Stimulated activated CD4-positive, alpha-beta T cell treated with anti-CD3 and anti-CD28 coated beads, Interleukin-4, amount 100 ng/mL, for 24 hours (primary cell): ENCODE measurements around the gene AFF1.
A peak's percentile ranks its signal among the peaks of the same experiment; 100 is the strongest.
"Not testable (repeated sequence)": the region's sequence is repeated elsewhere in the genome, so short reads cannot be mapped to it uniquely, and the experiment has no call there.

ENCODE experiments used
- DNase-seq: peaks from one replicate; pipeline ENCODE4 v3.0.0-alpha.2; 2020

Gene AFF1

DNA sequence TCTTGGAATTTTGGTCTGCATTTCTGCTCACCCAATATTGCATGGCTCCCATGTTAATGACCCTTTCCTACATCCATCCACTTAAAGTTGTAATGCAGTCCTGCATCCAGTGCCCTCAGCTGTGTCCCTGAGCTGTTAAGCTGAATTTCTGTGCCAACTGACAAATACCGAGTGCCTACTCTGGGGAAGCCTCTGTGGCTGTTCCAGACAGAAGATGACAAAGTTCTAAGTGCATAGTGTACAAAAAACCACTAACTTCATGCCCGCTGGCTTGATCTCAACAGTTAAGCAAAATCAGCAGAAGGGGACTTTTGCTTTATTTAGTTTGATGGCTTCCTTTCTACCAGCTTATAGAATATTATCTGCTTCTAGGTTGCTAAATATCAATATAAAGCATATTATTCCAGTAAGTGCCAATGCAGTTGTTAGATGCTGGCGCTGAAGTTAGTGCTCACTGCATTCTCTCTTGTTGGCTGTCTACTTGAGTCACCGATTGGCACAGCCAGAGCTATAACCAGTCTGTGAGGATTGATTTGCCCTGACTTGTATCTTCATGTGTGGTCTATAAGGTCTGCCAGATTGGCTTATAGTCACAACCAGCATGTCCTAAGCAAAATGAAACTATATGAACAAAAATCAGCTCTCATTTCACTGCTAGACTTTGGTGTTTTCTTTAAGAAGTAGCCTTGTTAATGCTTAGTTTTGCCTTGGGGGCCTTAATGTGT lies 186.7 kb downstream of the AFF1 start:
- DNase-seq: no peak

DNA sequence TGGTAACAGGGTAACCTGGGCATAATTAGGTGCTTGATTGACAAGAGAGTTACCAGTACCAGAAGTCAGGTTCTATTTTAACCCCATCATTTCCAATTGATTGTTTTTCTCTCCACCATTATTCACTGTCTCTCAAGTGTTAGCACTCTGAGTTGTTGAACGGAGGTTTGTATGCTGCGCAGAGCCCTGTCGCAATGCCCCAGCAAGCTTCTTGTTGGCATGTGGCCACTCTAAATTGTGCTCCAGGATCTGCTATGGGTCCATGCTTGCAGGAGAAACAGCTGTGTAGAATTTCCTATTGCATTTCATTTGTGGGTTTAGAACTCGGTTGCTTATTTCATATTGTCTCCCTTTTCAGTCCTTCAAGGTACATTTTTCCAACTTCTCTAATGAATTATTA lies 187.4 kb downstream of the AFF1 start:
- DNase-seq: no peak

GRCh38 chr4:87126056-87126455 lies 191.2 kb downstream of the AFF1 start:
- DNase-seq: no peak

DNA sequence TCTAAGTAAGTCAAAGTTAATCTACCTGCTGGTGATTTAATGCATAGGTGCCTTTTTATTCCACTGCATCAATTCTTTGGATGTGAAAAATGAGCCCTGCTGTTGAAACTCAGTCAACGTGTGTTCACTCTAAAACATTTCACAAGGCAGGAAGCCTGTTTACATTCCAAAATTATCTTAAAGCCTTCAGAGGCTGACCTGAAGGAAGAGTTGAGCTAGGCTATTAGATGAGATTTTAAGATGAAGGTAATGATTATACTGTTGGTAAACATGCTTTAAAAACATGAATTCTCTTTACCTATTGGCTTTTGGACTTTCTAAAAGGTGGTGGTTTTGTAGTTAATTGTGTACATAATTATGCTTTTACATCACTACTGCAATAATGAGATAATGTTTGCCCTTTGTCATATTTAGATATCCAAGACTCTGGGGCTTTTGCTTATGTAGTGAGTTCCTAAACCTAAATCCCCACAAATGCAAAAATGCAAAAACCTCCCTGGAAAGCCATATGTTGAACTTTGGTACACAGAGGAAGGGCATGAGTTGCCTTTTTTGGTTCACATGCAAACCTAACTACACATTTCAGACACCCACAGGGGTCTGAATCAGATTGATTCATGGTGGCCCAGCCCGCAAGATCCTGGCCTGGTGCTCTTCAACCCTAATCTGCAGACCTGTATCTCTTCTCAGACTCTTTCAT lies 193.3 kb downstream of the AFF1 start:
- no peak for DNase-seq

GRCh38 chr4:87129681-87130080 lies 194.9 kb downstream of the AFF1 start:
- no peak for DNase-seq

DNA sequence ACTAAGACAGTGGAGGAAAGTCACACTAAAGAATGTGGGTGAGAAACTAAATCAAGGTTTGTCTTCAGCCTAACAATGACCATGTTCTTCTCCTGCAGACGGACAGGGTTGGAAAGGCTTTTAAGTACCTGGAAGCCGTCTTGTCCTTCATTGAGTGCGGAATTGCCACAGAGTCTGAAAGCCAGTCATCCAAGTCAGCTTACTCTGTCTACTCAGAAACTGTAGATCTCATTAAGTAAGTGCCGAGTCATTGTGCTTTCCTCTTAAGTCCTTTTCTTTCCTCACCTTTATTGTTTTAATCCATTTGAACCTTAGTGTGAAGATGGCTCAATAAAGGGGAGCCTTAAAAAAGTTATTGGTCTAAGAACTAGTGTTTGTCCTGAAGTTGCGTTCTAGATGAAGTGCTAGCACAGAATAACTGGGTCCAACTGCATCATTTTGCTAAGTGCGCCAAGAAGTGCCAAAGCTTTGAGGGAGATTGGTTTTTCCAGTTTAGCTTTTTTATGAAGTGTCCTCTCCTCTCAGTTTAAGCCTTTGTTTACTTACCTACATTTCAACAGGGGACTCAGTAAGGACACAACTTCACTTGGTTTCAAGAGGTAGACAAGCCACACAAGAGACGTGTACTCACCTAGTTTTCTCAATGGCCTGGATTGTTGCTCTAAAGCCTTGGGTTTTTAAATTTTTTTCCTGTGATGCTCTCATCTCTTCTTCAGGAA lies 196.3 kb downstream of the AFF1 start:
- no peak for DNase-seq

GRCh38 chr4:87132035-87132434 lies 197.2 kb downstream of the AFF1 start:
- no peak for DNase-seq

DNA sequence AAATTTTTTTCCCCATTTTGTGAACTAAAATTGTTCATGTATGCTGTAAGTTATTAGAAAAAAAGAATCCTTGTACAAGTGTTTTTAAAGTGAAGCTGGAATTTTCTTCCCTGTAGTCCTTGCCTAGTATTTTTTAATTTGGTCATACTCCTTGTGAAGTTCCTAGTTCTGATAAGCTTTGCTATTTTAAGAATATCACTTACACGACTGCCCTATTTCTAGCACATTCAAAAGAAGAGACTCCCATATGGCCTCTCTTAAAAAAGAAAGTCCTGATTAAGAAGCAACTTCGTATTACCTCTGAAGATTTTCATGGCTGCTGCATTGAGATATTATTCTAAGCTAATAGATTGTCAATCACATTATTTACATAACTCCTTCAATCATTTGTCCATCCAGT lies 198.4 kb downstream of the AFF1 start:
- no peak for DNase-seq

GRCh38 chr4:87134122-87134521 lies 199.3 kb downstream of the AFF1 start:
- no peak for DNase-seq

- no peak for DNase-seq
Observed at GRCh38 chr4:87141428-87141827, 206.6 kb downstream of the AFF1 start.

DNA sequence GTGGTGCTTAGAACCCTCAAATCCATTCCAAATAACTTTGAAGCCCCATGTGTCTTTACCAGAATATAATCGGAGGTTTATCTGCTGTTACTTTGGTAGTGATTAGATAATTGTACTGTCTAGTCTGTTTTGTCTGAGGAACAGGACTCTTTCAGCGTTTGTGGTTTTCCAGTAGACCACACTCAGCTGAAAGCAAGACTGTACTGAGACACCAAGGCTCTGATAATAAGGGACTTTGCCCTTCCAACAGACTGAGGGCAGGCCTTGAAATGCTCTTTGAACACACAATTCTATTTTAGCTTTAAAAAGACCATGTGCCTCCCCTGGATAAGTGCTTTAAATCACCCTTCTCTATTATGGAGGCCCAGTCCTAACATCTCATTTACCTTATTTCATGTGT lies 209.5 kb downstream of the AFF1 start:
- DNase-seq: no peak

DNA sequence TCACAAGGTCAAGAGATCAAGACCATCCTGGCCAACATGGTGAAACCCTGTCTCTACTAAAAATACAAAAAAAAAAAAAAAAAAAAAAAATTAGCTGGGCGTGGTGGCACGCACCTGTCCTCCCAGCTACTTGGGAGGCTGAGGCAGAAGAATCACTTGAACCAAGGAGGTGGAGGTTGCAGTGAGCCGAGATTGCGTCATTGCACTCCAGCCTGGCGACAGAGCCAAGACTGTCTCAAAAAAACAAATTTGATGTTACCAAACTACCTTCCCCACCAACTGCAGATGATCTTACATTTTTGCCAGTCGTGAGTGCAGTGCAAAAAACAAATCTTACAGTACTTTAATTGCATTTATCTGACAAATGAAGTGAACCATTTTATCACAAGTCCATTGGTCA lies 211.1 kb downstream of the AFF1 start:
- not testable (repeated sequence) for DNase-seq

DNA sequence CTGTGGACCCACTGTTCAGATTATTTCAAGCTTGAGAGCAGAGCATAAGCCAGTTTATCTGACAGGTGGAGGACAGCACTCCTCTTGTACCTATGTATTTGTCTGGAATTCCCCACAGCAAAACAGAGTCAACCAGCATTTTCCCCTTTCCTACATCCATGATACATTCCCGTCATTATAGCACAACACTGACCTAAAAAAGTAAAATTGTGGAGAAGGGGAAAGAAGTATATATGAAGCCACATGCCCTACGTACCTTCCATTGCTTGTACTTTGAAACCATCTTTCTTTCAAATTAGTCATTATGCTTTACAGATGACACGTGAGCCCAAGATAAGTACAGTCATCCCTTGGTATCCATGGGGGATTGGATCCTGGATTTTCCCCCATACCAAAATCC lies 212.3 kb downstream of the AFF1 start:
- no peak for DNase-seq

- DNase-seq: peak; percentile 69
Observed at GRCh38 chr4:87150498-87151261, 215.9 kb downstream of the AFF1 start.

DNA sequence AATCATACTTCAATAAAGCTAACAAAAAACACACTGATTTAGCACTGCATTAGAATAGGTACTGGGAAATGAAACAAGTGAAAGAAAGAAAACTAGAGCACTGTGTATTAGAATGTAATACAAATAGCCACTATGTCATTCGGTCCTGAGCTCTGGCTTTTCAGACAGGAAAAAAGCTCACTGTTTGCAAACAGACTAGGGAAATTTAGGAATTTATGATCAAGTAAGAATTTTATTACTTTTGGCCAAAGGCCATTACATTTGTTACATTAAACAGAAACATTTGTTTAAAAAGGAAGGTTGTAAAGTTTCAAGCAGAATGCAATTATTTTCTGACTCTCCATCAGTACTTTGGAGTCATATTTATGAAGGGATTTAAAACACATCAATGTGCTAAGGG lies 216.9 kb downstream of the AFF1 start:
- no peak for DNase-seq

DNA sequence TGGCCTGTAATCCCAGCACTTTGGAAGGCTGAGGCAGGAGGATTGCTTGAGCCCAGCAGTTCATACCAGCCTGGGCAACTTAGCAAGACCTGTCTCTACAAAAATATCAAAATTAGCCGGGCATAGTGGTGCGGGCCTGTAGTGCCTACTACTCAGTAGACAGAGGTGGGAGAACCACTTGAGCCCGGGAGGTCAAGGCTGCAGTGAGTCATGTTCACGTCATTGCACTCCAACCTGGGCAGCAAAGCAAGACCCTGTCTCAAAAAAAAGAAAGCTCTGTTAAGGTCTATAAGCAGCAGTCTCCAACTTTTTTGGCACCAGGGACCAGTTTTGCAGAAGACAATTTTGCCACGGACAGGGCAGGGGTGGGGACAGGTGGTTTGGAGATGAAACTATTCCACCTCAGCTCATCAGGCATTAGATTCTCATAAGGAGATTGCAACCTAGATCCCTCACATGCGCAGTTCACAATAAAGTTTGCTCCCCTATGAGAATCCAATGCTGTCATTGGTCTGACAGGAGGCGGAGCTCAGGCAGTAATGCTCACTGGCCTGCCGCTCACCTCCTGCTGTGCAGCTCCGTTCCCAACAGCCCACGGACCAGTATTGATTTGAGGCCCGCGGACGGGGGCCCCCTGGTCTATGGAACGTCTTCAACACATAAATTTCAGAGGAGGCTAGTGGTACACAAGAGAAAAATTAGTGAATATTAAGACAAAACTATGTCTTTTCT lies 217.7 kb downstream of the AFF1 start:
- DNase-seq: no peak

- no peak for DNase-seq
Observed at GRCh38 chr4:87153078-87153870, 218.5 kb downstream of the AFF1 start.

DNA sequence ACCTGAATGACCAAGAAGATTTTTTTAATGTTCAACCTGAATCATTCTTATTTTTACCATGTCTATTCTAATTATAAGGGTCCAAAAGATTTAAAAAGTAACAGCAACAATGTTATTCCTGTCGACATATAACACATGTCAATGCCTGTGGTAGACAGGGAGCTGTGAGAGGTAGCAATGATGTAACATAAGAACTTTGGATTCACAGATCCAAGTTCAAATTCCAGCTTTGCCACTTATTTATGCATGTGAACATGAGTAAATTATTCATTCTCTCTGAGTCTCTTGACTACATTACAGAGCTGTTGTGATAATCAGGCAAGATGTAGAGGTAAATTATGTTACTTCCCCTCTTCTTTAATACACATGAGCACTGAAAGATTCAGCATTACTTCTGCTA lies 231.1 kb downstream of the AFF1 start:
- no peak for DNase-seq

DNA sequence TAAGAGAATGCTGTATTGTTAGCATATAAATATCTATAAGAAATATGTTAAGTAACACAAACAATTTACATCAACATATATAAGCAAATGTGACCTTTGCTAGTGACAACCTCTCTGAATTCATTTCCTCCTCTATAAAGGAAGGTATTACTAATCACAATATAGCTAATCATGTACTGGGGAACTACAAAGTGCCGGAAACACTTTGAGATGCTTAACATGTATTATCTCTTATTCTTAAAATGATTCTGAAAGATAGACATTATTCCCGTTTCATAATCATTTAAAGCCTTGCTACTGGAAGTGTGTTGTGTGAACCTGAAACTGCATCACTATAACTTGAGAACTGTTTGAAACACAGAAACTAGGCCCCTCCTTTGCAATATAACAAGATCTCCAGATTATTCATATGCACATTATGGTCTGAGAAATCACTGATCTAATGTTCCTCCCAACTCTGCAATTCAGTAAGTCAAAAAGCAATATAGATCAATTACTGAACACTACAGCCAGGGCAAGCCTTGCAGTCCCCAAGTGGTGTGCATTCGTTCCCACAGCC lies 231.6 kb downstream of the AFF1 start:
- DNase-seq: no peak

DNA sequence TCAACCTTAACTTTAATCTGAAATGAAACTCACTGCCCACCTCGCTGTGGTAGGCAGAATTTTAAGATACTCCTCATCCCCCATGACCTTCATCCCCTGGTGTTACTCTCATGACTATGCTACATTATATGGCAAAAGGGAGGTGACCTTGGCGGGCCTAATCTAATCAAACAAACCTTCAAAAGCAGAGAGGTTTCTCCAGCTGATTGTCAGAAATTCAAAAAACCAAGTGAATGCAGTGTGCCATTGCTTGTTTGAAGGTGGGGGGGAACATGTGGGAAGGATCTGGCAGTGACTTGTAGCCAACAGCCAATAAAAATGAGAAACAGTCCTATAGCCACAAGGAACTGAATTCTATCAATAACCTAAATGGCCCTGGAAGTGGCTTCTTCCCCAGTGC lies 237.1 kb downstream of the AFF1 start:
- DNase-seq: no peak

- DNase-seq: no peak
Observed at GRCh38 chr4:87174672-87175071, 239.9 kb downstream of the AFF1 start.
